Activated gamma-delta T cell treated with Interleukin-2 at 50 U/mL for 16 hours (primary cell): ENCODE measurements around the gene LARP4.

Experiments
- DNase-seq: peaks from one replicate; pipeline ENCODE4 v3.0.0-alpha.2; 2020

LARP4 gene

GRCh38 chr12:50528800-50529199 lies 128.1 kb downstream of the LARP4 start:
- no peak for DNase-seq

- no peak for DNase-seq
Measured at GRCh38 chr12:50529345-50529744, 128.7 kb downstream of the LARP4 start.
